OCI-LY1 (cell line): Measurements from ENCODE around the gene KRT39.

Experiments used
- H2AFZ ChIP-seq: fragments of 200-600 bp; sonication (generic), shearing (Covaris generic); 2 replicates; pipeline ENCODE4 v1.6.0; 2014; ENCODE audit warnings: antibody characterized with exemption, mild to moderate bottlenecking, low read length
- H3F3A ChIP-seq: fragments of 200-600 bp; sonication (generic), shearing (Covaris generic); 2 replicates; pipeline ENCODE4 v1.6.0; 2014; ENCODE audit warnings: mild to moderate bottlenecking, antibody characterized with exemption, low read length, moderate library complexity; ENCODE audit not compliant: insufficient read depth
- H3K27ac ChIP-seq: fragments of 200-600 bp; sonication (generic); 2 replicates; pipeline ENCODE4 v1.5.1; 2014; ENCODE audit warnings: low read length, mixed run types, mild to moderate bottlenecking, low read depth; ENCODE audit not compliant: poor library complexity, severe bottlenecking
- H3K27me3 ChIP-seq: fragments of 200-600 bp; sonication (generic); 2 replicates; pipeline ENCODE4 v1.6.0; 2014; ENCODE audit warnings: antibody characterized with exemption, mild to moderate bottlenecking, low read length, moderate library complexity; ENCODE audit not compliant: insufficient read depth
- H3K36me3 ChIP-seq: fragments of 200-600 bp; sonication (generic); 2 replicates; pipeline ENCODE4 v1.6.1; 2014; ENCODE audit warnings: mild to moderate bottlenecking, antibody characterized with exemption, low read length, moderate library complexity, mixed read lengths; ENCODE audit not compliant: insufficient read depth
- H3K4me1 ChIP-seq: fragments of 200-600 bp; sonication (generic); 2 replicates; pipeline ENCODE4 v1.5.1; 2014; ENCODE audit warnings: mild to moderate bottlenecking, low read length, moderate library complexity; ENCODE audit not compliant: insufficient read depth, severe bottlenecking
- H3K4me2 ChIP-seq: fragments of 200-600 bp; sonication (generic), shearing (Covaris generic); 2 replicates; pipeline ENCODE4 v1.6.1; 2014; ENCODE audit warnings: low read length
- H3K4me3 ChIP-seq: fragments of 200-600 bp; sonication (generic); 2 replicates; pipeline ENCODE4 v1.5.1; 2014; ENCODE audit warnings: low read length, low read depth, mild to moderate bottlenecking, mixed read lengths; ENCODE audit not compliant: poor library complexity, severe bottlenecking
- H3K79me2 ChIP-seq: fragments of 200-600 bp; shearing (Covaris generic); 2 replicates; pipeline ENCODE4 v1.6.1; 2016; ENCODE audit warnings: mixed run types, low read length, mixed read lengths; ENCODE audit not compliant: insufficient read depth
- H3K9ac ChIP-seq: fragments of 200-600 bp; sonication (generic), shearing (Covaris generic); 2 replicates; pipeline ENCODE4 v1.6.1; 2014; ENCODE audit warnings: mild to moderate bottlenecking, low read length, mixed read lengths
- H3K9me2 ChIP-seq: fragments of 200-600 bp; sonication (generic), shearing (Covaris generic); 2 replicates; pipeline ENCODE4 v1.6.1; 2014; ENCODE audit warnings: low read depth, mild to moderate bottlenecking, low read length, mixed read lengths
- H3K9me3 ChIP-seq: fragments of 200-600 bp; shearing (Covaris generic); 2 replicates; pipeline ENCODE4 v1.6.1; 2014; ENCODE audit warnings: low read length, mixed read lengths
- H4K20me1 ChIP-seq: fragments of 200-600 bp; sonication (generic), shearing (Covaris generic); 2 replicates; pipeline ENCODE4 v1.6.0; 2016; ENCODE audit warnings: mild to moderate bottlenecking, low read length; ENCODE audit not compliant: insufficient read depth
- CTCF ChIP-seq: fragments of 200-600 bp; sonication (generic), shearing (Covaris generic); IDR thresholded peaks from 2 replicates; pipeline ENCODE4 v1.5.1; 2017; ENCODE audit warnings: mild to moderate bottlenecking, antibody characterized with exemption, low read length, moderate library complexity, mixed read lengths
- EZH2 ChIP-seq: fragments of 200-600 bp; sonication (generic), shearing (Covaris generic); IDR thresholded peaks from 2 replicates; pipeline ENCODE4 v1.8.0; 2017; ENCODE audit warnings: borderline replicate concordance, mixed run types, mild to moderate bottlenecking, antibody characterized with exemption, low read length, moderate library complexity, mixed read lengths

Gene KRT39

GRCh38 chr17:40910441-40910841, 56.3 kb downstream of the KRT39 start:
- Histone ChIP-seq H3K9ac (no peak overlapping the region), H4K20me1 (no peaks in the 10 kb centered on the region), H3K9me2 (no peaks in the 10 kb centered on the region), H3F3A (no peaks in the 10 kb centered on the region), H3K27me3 (no peaks in the 10 kb centered on the region; the same call in 1 of the 2 replicates), H3K4me3 (no peak overlapping the region), H3K9me3 (no peaks in the 10 kb centered on the region), H3K4me2 (no peak overlapping the region), H3K4me1 (no peaks in the 10 kb centered on the region), H3K27ac (no peak overlapping the region), H3K79me2 (no peaks in the 10 kb centered on the region), H3K36me3 (no peaks in the 10 kb centered on the region), H2AFZ (no peak overlapping the region)
- no peak for TF ChIP-seq CTCF
- TF ChIP-seq EZH2: no peak

DNA sequence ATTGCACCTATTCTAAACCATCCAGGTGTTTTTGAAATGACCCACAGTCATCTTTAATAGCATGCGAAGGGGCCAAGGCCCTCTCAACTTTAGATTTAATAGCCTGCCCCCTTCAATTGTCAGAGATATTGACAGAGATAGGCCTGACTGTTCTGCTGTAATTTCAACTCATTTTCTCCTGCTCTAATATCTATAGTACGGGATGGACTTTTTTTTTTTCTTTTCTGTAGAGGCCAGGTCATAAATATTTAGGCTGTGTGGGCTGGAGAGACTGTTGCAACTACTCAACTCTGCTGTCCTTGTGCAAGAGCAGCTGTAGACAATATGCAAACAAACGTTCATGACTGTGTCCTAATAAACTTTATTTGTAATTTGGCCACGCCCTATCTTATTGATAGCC, 57.0 kb downstream of the KRT39 start:
- Histone ChIP-seq H3K4me1 (no peaks in the 10 kb centered on the region), H3K4me3 (no peak overlapping the region), H3K79me2 (no peaks in the 10 kb centered on the region), H4K20me1 (no peaks in the 10 kb centered on the region), H3K27ac (no peak overlapping the region), H3K9me3 (no peaks in the 10 kb centered on the region), H3F3A (no peaks in the 10 kb centered on the region), H3K4me2 (no peak overlapping the region), H2AFZ (no peak overlapping the region), H3K9me2 (no peaks in the 10 kb centered on the region), H3K9ac (no peak overlapping the region), H3K27me3 (no peaks in the 10 kb centered on the region; the same call in 1 of the 2 replicates), H3K36me3 (no peaks in the 10 kb centered on the region)
- TF ChIP-seq EZH2 (no peak), CTCF (no peak)

DNA sequence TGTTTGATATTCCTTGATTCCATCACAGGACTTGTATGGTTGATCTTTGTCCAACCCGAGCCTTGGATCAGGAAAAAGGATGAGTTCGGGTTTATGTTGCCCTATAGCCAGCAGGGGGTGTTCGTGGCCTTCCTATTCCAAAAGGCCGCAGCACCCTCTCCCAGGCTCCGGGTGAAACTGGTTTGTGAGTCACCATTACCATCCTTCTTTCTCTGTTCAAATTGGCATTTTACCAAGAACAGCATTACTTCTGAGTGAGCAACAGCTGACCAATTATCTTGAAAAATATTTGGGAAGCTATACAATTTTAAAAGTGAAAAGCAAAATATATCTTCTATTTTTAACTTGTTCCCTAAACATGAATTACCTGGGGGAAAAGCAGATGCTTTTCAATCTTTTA, 57.4 kb downstream of the KRT39 start:
- no peaks in the 10 kb centered on the region for H3K4me1 ChIP-seq
- no peaks in the 10 kb centered on the region for H3K9me2 ChIP-seq
- H3K36me3 ChIP-seq: no peaks in the 10 kb centered on the region
- H3K4me3 ChIP-seq: no peak overlapping the region
- no peak overlapping the region for H3K9ac ChIP-seq
- H3K27ac ChIP-seq: no peak overlapping the region
- peak; percentile 73 for TF ChIP-seq CTCF
- no peak for TF ChIP-seq EZH2
- H3K27me3 ChIP-seq: no peaks in the 10 kb centered on the region; the same call in 1 of the 2 replicates
- no peaks in the 10 kb centered on the region for H3K79me2 ChIP-seq
- no peaks in the 10 kb centered on the region for H4K20me1 ChIP-seq
- no peaks in the 10 kb centered on the region for H3K9me3 ChIP-seq
- H2AFZ ChIP-seq: no peak overlapping the region
- H3K4me2 ChIP-seq: no peak overlapping the region
- no peaks in the 10 kb centered on the region for H3F3A ChIP-seq
